ENCODE measurements around the gene ZNF660.

GRCh38 chr3:44561076-44561475 lies 23.7 kb upstream of the ZNF660 start:
- TF ChIP-seq POLR2AphosphoS5 (IDR thresholded peaks at IDR 0.05; ENCODE audit: low read depth, low read length) (no peak), TAF1 (IDR thresholded peaks at IDR 0.05; ENCODE audit: low read depth, low read length) (no peak)

Data from GM12891 (cell line).